GM23338 (cell line): ENCODE data around the gene PRC1. TPM values are rescaled to one million over a fixed set of nuclear protein-coding genes. Genes with fewer than 3 reads are reported as not detected.

ENCODE experiments used
- ATAC-seq: fragments of 200-7000 bp; cut with Tn5 transposase; 3 replicates; pipeline ENCODE4 v1.9.1; 2020
- DNase-seq: peaks from one replicate; pipeline ENCODE4 v3.0.0-alpha.2; 2015; ENCODE audit warnings: low spot score
- H2AFZ ChIP-seq: fragments of 200-600 bp; sonication (generic); 2 replicates; pipeline ENCODE4 v1.8.0; 2016; ENCODE audit warnings: antibody characterized with exemption, mild to moderate bottlenecking, moderate library complexity
- H3F3A ChIP-seq: fragments of 200-600 bp; sonication (generic); replicated peaks from 2 replicates; pipeline ENCODE4 v1.8.0; 2017; ENCODE audit warnings: antibody characterized with exemption, mixed run types, low read depth
- H3K27ac ChIP-seq: fragments of 200-600 bp; sonication (generic); 2 replicates; pipeline ENCODE4 v1.6.1; 2016; ENCODE audit warnings: low read depth
- H3K27me3 ChIP-seq: fragments of 200-600 bp; sonication (generic); 2 replicates; pipeline ENCODE4 v1.8.0; 2016; ENCODE audit warnings: mild to moderate bottlenecking, mixed run types, moderate library complexity; ENCODE audit not compliant: insufficient read depth
- H3K36me3 ChIP-seq: fragments of 200-600 bp; sonication (generic); 2 replicates; pipeline ENCODE4 v1.8.0; 2016; ENCODE audit warnings: mild to moderate bottlenecking; ENCODE audit not compliant: insufficient read depth
- H3K4me1 ChIP-seq: fragments of 200-600 bp; sonication (generic); 2 replicates; pipeline ENCODE4 v1.8.0; 2016; ENCODE audit warnings: mild to moderate bottlenecking, moderate library complexity; ENCODE audit not compliant: insufficient read depth
- H3K4me2 ChIP-seq: fragments of 200-600 bp; sonication (generic); 2 replicates; pipeline ENCODE4 v1.7.1; 2017; ENCODE audit warnings: mixed run types
- H3K4me3 ChIP-seq: fragments of 200-600 bp; sonication (generic); 2 replicates; pipeline ENCODE4 v1.6.1; 2016; ENCODE audit warnings: mixed run types
- H3K79me2 ChIP-seq: fragments of 200-600 bp; sonication (generic); replicated peaks from 2 replicates; pipeline ENCODE4 v1.8.0; 2017; ENCODE audit warnings: mild to moderate bottlenecking; ENCODE audit not compliant: insufficient read depth
- H3K9me2 ChIP-seq: fragments of 200-600 bp; sonication (generic); 2 replicates; pipeline ENCODE4 v1.8.0; 2017; ENCODE audit not compliant: insufficient read depth
- H4K20me1 ChIP-seq: fragments of 200-600 bp; sonication (generic); replicated peaks from 2 replicates; pipeline ENCODE4 v1.8.0; 2017; ENCODE audit warnings: mild to moderate bottlenecking; ENCODE audit not compliant: insufficient read depth
- H3K27ac Mint-ChIP-seq: 2 replicates; pipeline ENCODE4 v1.8.0; 2020; ENCODE audit warnings: inconsistent platforms, mild to moderate bottlenecking, moderate library complexity, mixed read lengths
- H3K27me3 Mint-ChIP-seq: 3 replicates; pipeline ENCODE4 v1.8.0; 2022; ENCODE audit warnings: low read depth, mild to moderate bottlenecking, moderate library complexity, mixed read lengths, inconsistent platforms; ENCODE audit not compliant: insufficient read depth, poor library complexity
- H3K36me3 Mint-ChIP-seq: 3 replicates; pipeline ENCODE4 v1.8.0; 2021; ENCODE audit warnings: low read depth, mild to moderate bottlenecking, inconsistent platforms, moderate library complexity, mixed read lengths
- H3K4me1 Mint-ChIP-seq: 3 replicates; pipeline ENCODE4 v1.8.0; 2020; ENCODE audit warnings: mild to moderate bottlenecking, inconsistent platforms, mixed read lengths
- H3K4me3 Mint-ChIP-seq: 3 replicates; pipeline ENCODE4 v1.8.0; 2021; ENCODE audit warnings: moderate library complexity, mild to moderate bottlenecking, inconsistent platforms, mixed read lengths
- H3K9me3 Mint-ChIP-seq: 3 replicates; pipeline ENCODE4 v1.8.0; 2020; ENCODE audit warnings: moderate library complexity, mild to moderate bottlenecking, inconsistent platforms, mixed read lengths
- CTCF ChIP-seq, 2 experiments: fragments of 200-600 bp in 1 of 2; sonication (generic) in 1 of 2; conservative IDR thresholded peaks; 2 replicates each; pipeline versions ENCODE4 v1.5.1 to v1.6.1; 2016 to 2017; ENCODE audit warnings: antibody characterized with exemption in 2 of 2, low read depth in 2 of 2, mild to moderate bottlenecking in 2 of 2, moderate library complexity in 1 of 2
- EZH2 ChIP-seq: fragments of 200-600 bp; sonication (generic); IDR thresholded peaks from one replicate; pipeline ENCODE4 v1.8.0; 2017; ENCODE audit warnings: antibody characterized with exemption, mild to moderate bottlenecking, low read depth; ENCODE audit not compliant: unreplicated experiment
- EZH2phosphoT487 ChIP-seq: fragments of 200-600 bp; sonication (generic); IDR thresholded peaks from one replicate; pipeline ENCODE4 v1.8.1; 2018; ENCODE audit warnings: antibody characterized with exemption; ENCODE audit not compliant: unreplicated experiment
- JUNB ChIP-seq: IDR thresholded peaks from one replicate; pipeline ENCODE4 v1.6.1; 2016; ENCODE audit warnings: antibody characterized with exemption; ENCODE audit not compliant: unreplicated experiment
- REST ChIP-seq: IDR thresholded peaks from one replicate; pipeline ENCODE4 v1.6.1; 2018; ENCODE audit warnings: antibody characterized with exemption; ENCODE audit not compliant: unreplicated experiment
- STAT1 ChIP-seq: IDR thresholded peaks from one replicate; pipeline ENCODE4 v1.6.1; 2016; ENCODE audit warnings: antibody characterized with exemption; ENCODE audit not compliant: unreplicated experiment
- ZNF114 ChIP-seq: fragments of 250-450 bp; sonication (Bioruptor Pico); IDR thresholded peaks from 2 replicates; pipeline ENCODE4 v1.5.0; 2020; ENCODE audit warnings: mild to moderate bottlenecking, moderate library complexity
- ZNF331 ChIP-seq: fragments of 250-450 bp; sonication (Bioruptor Pico); IDR thresholded peaks from 2 replicates; pipeline ENCODE4 v1.5.0; 2020; ENCODE audit warnings: low read depth, mild to moderate bottlenecking, moderate library complexity
- ZNF462 ChIP-seq: fragments of 250-450 bp; sonication (Bioruptor Pico); IDR thresholded peaks from 2 replicates; pipeline ENCODE4 v1.5.0; 2020; ENCODE audit warnings: mild to moderate bottlenecking, moderate library complexity
- polyA plus RNA-seq: library from polyadenylated mRNA; unstranded; fragments of >200 nt; fragmentation: Nextera tagmentation; extraction: Ambion mirVana; gene quantifications from 2 replicates; pipeline ENCODE4 v1.2.1, GENCODE V29; 2016
- total RNA-seq: library from RNA; depleted of rRNA; stranded (reverse); fragments of >200 nt; shearing (Covaris generic); gene quantifications from 2 replicates; pipeline ENCODE4 v1.2.3, GENCODE V29; 2014

PRC1 gene
- total and polyA plus RNA-seq, 2 experiments from 2014 or later: 102 to 150 TPM

- Histone ChIP-seq H3K27me3 (peaks cover 10% of the 10 kb centered on the region; the same call in 1 of the 2 replicates), H3K4me1 (peaks cover 20% of the 10 kb centered on the region), H4K20me1 (no peaks in the 10 kb centered on the region; the same call in 1 of the 2 replicates), H3K79me2 (no peaks in the 10 kb centered on the region; the same call in 1 of the 2 replicates), H3K27ac (no peak overlapping the region), H3K4me2 (0 out of 2 replicates have a peak overlapping the region, but pooled peaks have one; percentile 100), H3K9me2 (no peaks in the 10 kb centered on the region), H3K36me3 (peaks cover 14% of the 10 kb centered on the region), H3F3A (peaks cover 6% of the 10 kb centered on the region; the same call in 1 of the 2 replicates), H2AFZ (no peak overlapping the region), H3K4me3 (peak overlapping the region; percentile 90; the same call in 1 of the 2 replicates)
- Mint-ChIP-seq H3K9me3 (no peaks in the 10 kb centered on the region), H3K27ac (no peak overlapping the region), H3K36me3 (peaks cover 34% of the 10 kb centered on the region), H3K4me3 (peak overlapping the region; percentile 84; the same call in 2 of the 3 replicates), H3K27me3 (peaks cover 16% of the 10 kb centered on the region), H3K4me1 (peaks cover 17% of the 10 kb centered on the region)
- ATAC-seq: no peak
- TF ChIP-seq ZNF114 (no peak), EZH2phosphoT487 (no peak), ZNF462 (no peak), STAT1 (no peak), REST (no peak), CTCF (conservative IDR thresholded peaks at IDR 0.05; ENCODE audit: low read depth in 2 of 2) (no peak), JUNB (no peak), EZH2 (no peak), ZNF331 (CRISPR knock-in tag) (no peak)
- no peak for DNase-seq
Observed at GRCh38 chr15:90936823-90937222, 57.5 kb downstream of the PRC1 start.
